H1 (cell line): ENCODE measurements around the gene C20orf96. TPM values are rescaled to one million over a fixed set of nuclear protein-coding genes. Genes with fewer than 3 reads are reported as not detected.

ENCODE experiments used
- CHD7 ChIP-seq: fragments of 300-600 bp; sonication (generic); IDR thresholded peaks from 2 replicates; pipeline ENCODE4 v1.7.1; 2012; ENCODE audit warnings: low read length, moderate library complexity, mild to moderate bottlenecking, inconsistent platforms; ENCODE audit not compliant: insufficient replicate concordance
- EP300 ChIP-seq, 2 experiments: IDR thresholded peaks; 1 replicate in 1 of 2; 2 replicates in 1 of 2; pipeline ENCODE4 v1.6.1; 2011 to 2012; ENCODE audit warnings: low read depth in 2 of 2, low read length in 2 of 2, mild to moderate bottlenecking in 2 of 2, borderline replicate concordance in 1 of 2, inconsistent platforms in 1 of 2, moderate library complexity in 1 of 2
- POU5F1 ChIP-seq: IDR thresholded peaks from 2 replicates; pipeline ENCODE4 v1.6.1; 2011; ENCODE audit warnings: low read depth, mild to moderate bottlenecking, low read length, moderate library complexity
- RAD21 ChIP-seq, 2 experiments: IDR thresholded peaks in 1 of 2; conservative IDR thresholded peaks in 1 of 2; 2 replicates each; pipeline ENCODE4 v1.6.1; 2011; ENCODE audit warnings: low read depth in 2 of 2, low read length in 2 of 2, improper control_type of control experiment in 1 of 2, inconsistent platforms in 1 of 2, mild to moderate bottlenecking in 1 of 2, moderate library complexity in 1 of 2
- RNF2 ChIP-seq: fragments of 200-900, 300-1000 bp; sonication (generic); IDR thresholded peaks from 2 replicates; pipeline ENCODE4 v1.7.1; 2016; ENCODE audit warnings: borderline replicate concordance, low read depth, mild to moderate bottlenecking, antibody characterized with exemption, low read length; ENCODE audit not compliant: poor library complexity, severe bottlenecking; ENCODE audit errors: missing control alignments
- SIN3A ChIP-seq, 2 experiments: IDR thresholded peaks in 1 of 2; conservative IDR thresholded peaks in 1 of 2; 2 replicates each; pipeline ENCODE4 v1.6.1; 2011 to 2012; ENCODE audit warnings: low read length in 2 of 2, improper control_type of control experiment in 1 of 2, low read depth in 1 of 2, mild to moderate bottlenecking in 1 of 2
- SP1 ChIP-seq: IDR thresholded peaks from 2 replicates; pipeline ENCODE4 v1.6.1; 2011; ENCODE audit warnings: low read depth, low read length
- SP4 ChIP-seq: IDR thresholded peaks from 2 replicates; pipeline ENCODE4 v1.6.1; 2012; ENCODE audit warnings: low read length, inconsistent platforms
- SRF ChIP-seq: IDR thresholded peaks from 2 replicates; pipeline ENCODE4 v1.6.1; 2011; ENCODE audit warnings: mild to moderate bottlenecking, low read depth, low read length, moderate library complexity
- YY1 ChIP-seq: IDR thresholded peaks from 2 replicates; pipeline ENCODE4 v1.6.1; 2011; ENCODE audit warnings: low read depth, mild to moderate bottlenecking, low read length
- polyA plus RNA-seq, 7 experiments: library from polyadenylated mRNA; depleted of rRNA in 3 of 7; stranded (reverse) in 5 of 7; unstranded in 2 of 7; fragments of >200 nt in 5 of 7; fragments of 200-250 nt in 2 of 7; gene quantifications; 1 replicate in 5 of 7; 2 replicates in 1 of 7; 4 replicates in 1 of 7; pipeline versions ENCODE4 v1.2.1 to v1.2.3, GENCODE V29; 2011 to 2013; ENCODE audit warnings: missing spikeins in 2 of 7, mixed read lengths in 2 of 7
- total RNA-seq: library from RNA; stranded (reverse); fragmentation: NEBNext Ultra II Directional; extraction: Animal tissue kit (Norgen Biotek cat#: 25700); gene quantifications from 2 replicates; pipeline ENCODE4 v1.2.1, GENCODE V29; 2021

The C20orf96 gene
- total and polyA plus RNA-seq, 2 of the 8 experiments (the other 6 are each of a cell fraction or from before 2014, with no cell fraction given) = 19.2 to 21.0 TPM

- TF ChIP-seq CHD7 = no peak
- TF ChIP-seq SRF = no peak
- TF ChIP-seq SIN3A (conservative IDR thresholded peaks at IDR 0.05 in 1 of 2, IDR thresholded peaks at IDR 0.05 in 1 of 2; ENCODE audit: low read depth in 1 of 2, low read length in 2 of 2) = no peak
- TF ChIP-seq EP300 (IDR thresholded peaks at IDR 0.05; ENCODE audit: borderline replicate concordance in 1 of 2, low read depth in 2 of 2, low read length in 2 of 2) = no peak
- no peak for TF ChIP-seq SP4
- TF ChIP-seq RAD21 (IDR thresholded peaks at IDR 0.05 in 1 of 2, conservative IDR thresholded peaks at IDR 0.05 in 1 of 2; ENCODE audit: low read depth in 2 of 2, low read length in 2 of 2) = peak; percentile 8 to 27; a peak in 2 of 4 replicates
- TF ChIP-seq SP1 = no peak
- no peak for TF ChIP-seq YY1
- TF ChIP-seq RNF2 = no peak
- no peak for TF ChIP-seq POU5F1
Measured at GRCh38 chr20:258963-259362, 31.6 kb downstream of the C20orf96 start (continued).
